COLO668 (cell line): ENCODE measurements around the gene MPLKIP.
A peak's percentile ranks its signal among the peaks of the same experiment; 100 is the strongest.
"Not testable (repeated sequence)": the region's sequence is repeated elsewhere in the genome, so short reads cannot be mapped to it uniquely, and the experiment has no call there.

ENCODE experiments used
- DNase-seq: peaks from one replicate; lab custom pipeline; 2025; ENCODE audit not compliant: unreplicated experiment; lab: John Stamatoyannopoulos, UW

MPLKIP gene

GRCh38 chr7:40134428-40135316 is at the start of gene MPLKIP, which contains the start of gene SUGCT:
Gene MPLKIP (minus strand): TSS chr7:40134622. CDS start chr7:40134567, 55 bp downstream.
Gene SUGCT (plus strand): TSS chr7:40135005.
- peak; percentile 94 for DNase-seq

GRCh38 chr7:40182452-40182851 is 48.0 kb upstream of the MPLKIP start:
- no peak for DNase-seq

GRCh38 chr7:40177071-40177470 is 42.6 kb upstream of the MPLKIP start:
- no peak for DNase-seq

GRCh38 chr7:40175725-40176510 is 41.5 kb upstream of the MPLKIP start:
- no peak for DNase-seq

- not testable (repeated sequence) for DNase-seq
Observed at GRCh38 chr7:40175256-40175655, 40.8 kb upstream of the MPLKIP start.

- not testable (repeated sequence) for DNase-seq
Observed at GRCh38 chr7:40173121-40173520, 38.7 kb upstream of the MPLKIP start.

- DNase-seq, result not testable (repeated sequence)
Observed at GRCh38 chr7:40168266-40168665, 33.8 kb upstream of the MPLKIP start.

GRCh38 chr7:40167291-40167690 is 32.9 kb upstream of the MPLKIP start:
- DNase-seq, result no peak

GRCh38 chr7:40165216-40165615 is 30.8 kb upstream of the MPLKIP start:
- DNase-seq, result no peak

- no peak for DNase-seq
Observed at GRCh38 chr7:40162516-40162915, 28.1 kb upstream of the MPLKIP start.

- no peak for DNase-seq
Observed at GRCh38 chr7:40156988-40157387, 22.6 kb upstream of the MPLKIP start.

- DNase-seq, result no peak
Observed at GRCh38 chr7:40151504-40151903, 17.1 kb upstream of the MPLKIP start.

- DNase-seq, result no peak
Observed at GRCh38 chr7:40148671-40149070, 14.2 kb upstream of the MPLKIP start.

- not testable (repeated sequence) for DNase-seq
Observed at GRCh38 chr7:40148247-40148580, 13.8 kb upstream of the MPLKIP start.

GRCh38 chr7:40147371-40148246 is 13.2 kb upstream of the MPLKIP start:
- no peak for DNase-seq

GRCh38 chr7:40145596-40146130 is 11.2 kb upstream of the MPLKIP start:
- DNase-seq, result not testable (repeated sequence)

GRCh38 chr7:40141916-40142315 is 7.5 kb upstream of the MPLKIP start:
- DNase-seq, result not testable (repeated sequence)

GRCh38 chr7:40139891-40140290 is 5.5 kb upstream of the MPLKIP start:
- DNase-seq, result not testable (repeated sequence)

GRCh38 chr7:40138973-40139372 is 4.6 kb upstream of the MPLKIP start:
- DNase-seq, result no peak

GRCh38 chr7:40137563-40137962 is 3.1 kb upstream of the MPLKIP start:
- DNase-seq, result no peak

- no peak for DNase-seq
Observed at GRCh38 chr7:40135317-40135610, 842 bp upstream of the MPLKIP start.
